ENCODE data around the gene TRAPPC10.

TRAPPC10 gene

DNA sequence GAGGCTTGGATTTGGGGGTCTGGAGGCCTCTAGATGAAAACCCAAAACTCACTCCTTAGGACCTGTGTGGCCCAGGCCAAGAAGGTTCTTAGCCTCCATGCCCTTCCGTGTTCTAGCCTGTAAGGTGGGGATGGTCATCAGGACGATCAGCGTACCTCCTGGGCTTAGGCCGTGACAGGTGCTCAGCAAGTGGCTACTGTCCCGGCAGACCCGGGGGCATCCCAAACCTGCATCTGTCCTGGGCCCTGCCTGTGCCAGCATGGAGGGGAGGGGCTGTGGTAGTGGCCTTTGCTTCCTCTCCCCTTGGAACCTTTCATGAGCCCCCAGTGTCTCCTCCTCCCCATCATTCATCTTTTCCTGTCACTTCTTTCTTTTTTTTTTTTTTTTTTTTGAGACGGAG is 22.7 kb upstream of the TRAPPC10 start:
- WGBS (ENCODE audit: extremely low coverage, insufficient coverage, insufficient read length) = no CpG with 5 or more reads among the region's 7 CpGs
- H3K79me2 ChIP-seq (ENCODE audit: control insufficient read depth, insufficient read depth, low read length, poor library complexity) = no peaks in the 10 kb centered on the region

DNA sequence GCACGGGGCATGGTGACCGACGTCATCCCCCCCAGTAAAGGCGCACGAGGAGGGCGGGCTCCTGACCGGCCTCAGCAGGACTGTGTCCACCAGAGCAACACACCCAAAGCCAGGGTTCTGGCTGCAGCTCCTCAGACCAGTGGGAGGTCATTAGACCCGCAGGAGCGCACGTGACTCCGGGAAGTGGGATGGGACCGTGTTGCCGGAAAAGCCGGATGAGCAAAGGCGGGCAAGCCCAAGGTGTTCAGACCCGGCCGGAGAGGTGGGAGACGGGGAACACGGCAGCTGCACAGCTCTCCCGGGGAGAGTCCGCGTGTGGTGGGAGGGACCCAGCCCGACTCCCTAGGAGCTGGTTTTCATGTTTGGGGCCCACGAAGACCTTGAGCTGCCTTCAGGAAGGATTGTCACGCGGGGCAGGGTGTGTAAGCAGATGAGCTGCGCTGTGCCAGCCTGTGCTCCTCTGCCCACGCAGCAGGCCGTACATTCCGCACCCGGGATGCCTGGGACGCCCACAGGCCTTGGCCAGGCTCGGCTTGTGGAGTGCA is 20.6 kb upstream of the TRAPPC10 start:
- H2BK5ac ChIP-seq (ENCODE audit: low read depth, low read length, poor library complexity) = no peak overlapping the region
- no peak overlapping the region for H3K4me2 ChIP-seq (ENCODE audit: low read length)

More for the DNA sequence above, 22.7 kb upstream of the TRAPPC10 start:
- Histone ChIP-seq H2AFZ (ENCODE audit: insufficient read depth, low read length, poor library complexity) (no peak overlapping the region), H3K4ac (ENCODE audit: low read depth, low read length) (no peak overlapping the region), H2BK12ac (ENCODE audit: low read length) (no peak overlapping the region), H3K4me2 (ENCODE audit: low read length) (no peak overlapping the region), H4K8ac (ENCODE audit: low read depth, low read length) (no peak overlapping the region), H2BK120ac (ENCODE audit: insufficient read depth, low read length, poor library complexity) (no peak overlapping the region), H3K18ac (ENCODE audit: low read length) (no peak overlapping the region), H3K79me1 (ENCODE audit: low read length) (no peaks in the 10 kb centered on the region), H4K12ac (ENCODE audit: low read depth, low read length) (no peak overlapping the region), H2AK5ac (ENCODE audit: low read length) (no peak overlapping the region), H3K9me3 (ENCODE audit: insufficient read depth, low read depth, low read length) (peaks cover 5% of the 10 kb centered on the region), H3K27me3 (ENCODE audit: insufficient read depth, low read length) (no peaks in the 10 kb centered on the region), H3K23ac (ENCODE audit: low read length) (no peak overlapping the region), H3K14ac (ENCODE audit: low read length) (no peak overlapping the region), H3K27ac (ENCODE audit: low read depth, low read length) (no peak overlapping the region), H2BK5ac (ENCODE audit: low read depth, low read length, poor library complexity) (no peak overlapping the region), H3K4me1 (ENCODE audit: control insufficient read depth in 1 of 2, insufficient read depth in 2 of 2, low read length in 2 of 2) (peaks cover 0 to 7% of the 10 kb centered on the region in 2 experiments), H3K9ac (ENCODE audit: low read length) (no peak overlapping the region), H3K4me3 (ENCODE audit: low read depth, low read length) (no peak overlapping the region), H3K36me3 (ENCODE audit: control insufficient read depth in 1 of 2, insufficient read depth in 2 of 2, low read length in 2 of 2) (no peaks in the 10 kb centered on the region), H4K91ac (ENCODE audit: low read depth, low read length) (no peak overlapping the region)
- DNase-seq = no peak

DNA sequence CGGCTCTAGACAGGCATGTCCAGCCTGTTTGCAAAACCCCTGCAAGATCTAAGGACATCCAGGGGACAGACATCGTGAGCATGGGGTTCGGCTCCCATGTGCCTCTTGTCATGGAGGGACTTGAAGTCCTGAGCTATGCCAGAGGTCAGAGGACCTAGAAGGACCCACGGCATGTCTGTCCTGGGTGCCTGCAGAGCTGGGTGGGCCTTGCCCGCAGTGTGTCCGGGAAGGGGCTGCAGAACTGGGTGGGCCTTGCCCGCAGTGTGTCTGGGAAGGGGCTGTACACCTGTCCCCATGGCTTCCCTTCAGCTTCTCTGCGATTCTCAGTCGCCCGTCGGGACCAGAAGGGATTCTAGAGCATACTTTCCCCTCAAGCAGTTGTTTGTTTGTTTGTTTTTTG is 20.0 kb upstream of the TRAPPC10 start:
- H3K4me3 ChIP-seq (ENCODE audit: low read depth, low read length) = no peak overlapping the region
- no peak overlapping the region for H2BK12ac ChIP-seq (ENCODE audit: low read length)
- no peak overlapping the region for H3K27ac ChIP-seq (ENCODE audit: low read depth, low read length)
- no peak overlapping the region for H3K4ac ChIP-seq (ENCODE audit: low read depth, low read length)
- H4K91ac ChIP-seq (ENCODE audit: low read depth, low read length) = no peak overlapping the region
- no peak overlapping the region for H3K9ac ChIP-seq (ENCODE audit: low read length)
- H3K36me3 ChIP-seq (ENCODE audit: control insufficient read depth in 1 of 2, insufficient read depth in 2 of 2, low read length in 2 of 2) = no peaks in the 10 kb centered on the region
- H3K18ac ChIP-seq (ENCODE audit: low read length) = no peak overlapping the region
- H2BK120ac ChIP-seq (ENCODE audit: insufficient read depth, low read length, poor library complexity) = no peak overlapping the region
- no peak overlapping the region for H4K12ac ChIP-seq (ENCODE audit: low read depth, low read length)
- peaks cover 0 to 4% of the 10 kb centered on the region in 2 experiments for H3K4me1 ChIP-seq (ENCODE audit: control insufficient read depth in 1 of 2, insufficient read depth in 2 of 2, low read length in 2 of 2)
- no CpG with 5 or more reads among the region's 11 CpGs for WGBS (ENCODE audit: extremely low coverage, insufficient coverage, insufficient read length)
- no peak overlapping the region for H4K8ac ChIP-seq (ENCODE audit: low read depth, low read length)
- no peak overlapping the region for H3K23ac ChIP-seq (ENCODE audit: low read length)
- H2BK5ac ChIP-seq (ENCODE audit: low read depth, low read length, poor library complexity) = no peak overlapping the region
- no peaks in the 10 kb centered on the region for H3K79me1 ChIP-seq (ENCODE audit: low read length)
- H3K79me2 ChIP-seq (ENCODE audit: control insufficient read depth, insufficient read depth, low read length, poor library complexity) = no peaks in the 10 kb centered on the region
- H3K9me3 ChIP-seq (ENCODE audit: insufficient read depth, low read depth, low read length) = peaks cover 7% of the 10 kb centered on the region
- no peak for DNase-seq
- no peak overlapping the region for H2AK5ac ChIP-seq (ENCODE audit: low read length)
- no peak overlapping the region for H3K14ac ChIP-seq (ENCODE audit: low read length)
- no peak overlapping the region for H2AFZ ChIP-seq (ENCODE audit: insufficient read depth, low read length, poor library complexity)
- no peaks in the 10 kb centered on the region for H3K27me3 ChIP-seq (ENCODE audit: insufficient read depth, low read length)
- H3K4me2 ChIP-seq (ENCODE audit: low read length) = no peak overlapping the region

More for the DNA sequence above, 20.6 kb upstream of the TRAPPC10 start:
- Histone ChIP-seq H2AFZ (ENCODE audit: insufficient read depth, low read length, poor library complexity) (no peak overlapping the region), H3K27ac (ENCODE audit: low read depth, low read length) (no peak overlapping the region), H3K18ac (ENCODE audit: low read length) (no peak overlapping the region), H3K9me3 (ENCODE audit: insufficient read depth, low read depth, low read length) (peaks cover 5% of the 10 kb centered on the region), H3K14ac (ENCODE audit: low read length) (no peak overlapping the region), H4K91ac (ENCODE audit: low read depth, low read length) (no peak overlapping the region), H3K23ac (ENCODE audit: low read length) (no peak overlapping the region), H2AK5ac (ENCODE audit: low read length) (no peak overlapping the region), H3K79me2 (ENCODE audit: control insufficient read depth, insufficient read depth, low read length, poor library complexity) (no peaks in the 10 kb centered on the region), H4K8ac (ENCODE audit: low read depth, low read length) (no peak overlapping the region), H3K79me1 (ENCODE audit: low read length) (no peaks in the 10 kb centered on the region), H3K27me3 (ENCODE audit: insufficient read depth, low read length) (no peaks in the 10 kb centered on the region), H3K4me1 (ENCODE audit: control insufficient read depth in 1 of 2, insufficient read depth in 2 of 2, low read length in 2 of 2) (peaks cover 0 to 4% of the 10 kb centered on the region in 2 experiments), H4K12ac (ENCODE audit: low read depth, low read length) (no peak overlapping the region), H3K4me3 (ENCODE audit: low read depth, low read length) (no peak overlapping the region), H3K4ac (ENCODE audit: low read depth, low read length) (no peak overlapping the region), H3K9ac (ENCODE audit: low read length) (no peak overlapping the region), H2BK120ac (ENCODE audit: insufficient read depth, low read length, poor library complexity) (no peak overlapping the region), H2BK12ac (ENCODE audit: low read length) (no peak overlapping the region), H3K36me3 (ENCODE audit: control insufficient read depth in 1 of 2, insufficient read depth in 2 of 2, low read length in 2 of 2) (no peaks in the 10 kb centered on the region)
- peak in 1 of 2 donors; percentile 41 for DNase-seq
- no CpG with 5 or more reads among the region's 33 CpGs for WGBS (ENCODE audit: extremely low coverage, insufficient coverage, insufficient read length)

DNA sequence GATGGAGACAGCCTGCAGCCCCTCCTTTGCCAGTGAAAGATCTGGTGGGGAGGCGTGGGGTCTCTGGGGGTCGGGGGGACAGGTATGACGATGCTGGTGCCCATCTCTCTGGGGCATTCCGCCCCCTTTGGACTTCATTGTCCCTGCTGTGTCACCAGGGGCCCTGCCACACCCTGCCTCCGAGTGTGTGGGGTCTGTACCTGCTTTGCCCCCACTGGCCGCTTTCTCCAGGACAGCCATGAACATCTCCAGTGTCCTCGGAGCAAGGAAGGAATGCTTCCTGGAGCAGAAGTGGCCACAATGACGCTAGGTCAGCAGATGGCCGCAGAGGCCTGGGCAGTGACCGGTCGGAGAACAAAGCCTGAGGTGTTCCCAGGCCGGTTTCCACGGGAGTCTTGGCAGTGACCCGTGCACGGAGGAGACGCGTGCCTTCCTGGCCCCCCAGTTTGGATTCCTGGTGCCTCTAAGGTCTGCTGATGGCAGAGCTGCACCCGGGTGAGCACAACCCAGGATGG is 18.6 kb upstream of the TRAPPC10 start:
- Histone ChIP-seq H2AFZ (ENCODE audit: insufficient read depth, low read length, poor library complexity) (no peak overlapping the region), H3K4ac (ENCODE audit: low read depth, low read length) (no peak overlapping the region), H3K27me3 (ENCODE audit: insufficient read depth, low read length) (no peaks in the 10 kb centered on the region), H4K12ac (ENCODE audit: low read depth, low read length) (no peak overlapping the region), H4K91ac (ENCODE audit: low read depth, low read length) (no peak overlapping the region), H3K4me3 (ENCODE audit: low read depth, low read length) (no peak overlapping the region), H2BK120ac (ENCODE audit: insufficient read depth, low read length, poor library complexity) (no peak overlapping the region), H3K18ac (ENCODE audit: low read length) (no peak overlapping the region), H3K23ac (ENCODE audit: low read length) (no peak overlapping the region), H3K79me2 (ENCODE audit: control insufficient read depth, insufficient read depth, low read length, poor library complexity) (no peaks in the 10 kb centered on the region), H3K9ac (ENCODE audit: low read length) (no peak overlapping the region), H3K4me1 (ENCODE audit: control insufficient read depth in 1 of 2, insufficient read depth in 2 of 2, low read length in 2 of 2) (peaks cover 0 to 4% of the 10 kb centered on the region in 2 experiments), H3K27ac (ENCODE audit: low read depth, low read length) (no peak overlapping the region), H3K36me3 (ENCODE audit: control insufficient read depth in 1 of 2, insufficient read depth in 2 of 2, low read length in 2 of 2) (no peaks in the 10 kb centered on the region), H3K4me2 (ENCODE audit: low read length) (no peak overlapping the region), H2AK5ac (ENCODE audit: low read length) (peak overlapping the region; percentile 48), H3K9me3 (ENCODE audit: insufficient read depth, low read depth, low read length) (peaks cover 7% of the 10 kb centered on the region), H2BK12ac (ENCODE audit: low read length) (no peak overlapping the region), H3K14ac (ENCODE audit: low read length) (no peak overlapping the region), H3K79me1 (ENCODE audit: low read length) (no peaks in the 10 kb centered on the region), H2BK5ac (ENCODE audit: low read depth, low read length, poor library complexity) (no peak overlapping the region), H4K8ac (ENCODE audit: low read depth, low read length) (no peak overlapping the region)
- no peak for DNase-seq
- WGBS (ENCODE audit: extremely low coverage, insufficient coverage, insufficient read length) = no CpG with 5 or more reads among the region's 18 CpGs

Data from trophoblast cell (in vitro differentiated cells and primary cell).